ENCODE measurements around the gene MBOAT1.

Gene MBOAT1

DNA sequence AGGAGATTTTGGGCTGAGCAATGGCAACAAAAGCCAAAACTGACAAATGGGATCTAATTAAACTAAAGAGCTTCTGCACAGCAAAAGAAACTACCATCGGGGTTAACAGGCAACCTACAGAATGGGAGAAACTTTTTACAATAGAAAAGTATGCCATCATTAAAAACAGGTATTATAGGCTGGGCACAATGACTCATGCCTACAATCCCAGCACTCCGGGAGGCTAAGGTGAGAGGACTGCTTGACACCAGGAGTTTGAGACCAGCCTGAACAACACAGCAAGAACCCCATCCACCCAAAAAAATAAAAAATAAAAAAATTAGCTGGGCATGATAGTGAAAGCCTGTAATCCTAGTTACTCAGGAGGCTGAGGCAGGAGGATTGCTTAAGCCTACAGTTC is 55.4 kb downstream of the MBOAT1 start:
- no peak for TF ChIP-seq GATA2 (IDR thresholded peaks at IDR 0.05; ENCODE audit: low read depth, low read length)

DNA sequence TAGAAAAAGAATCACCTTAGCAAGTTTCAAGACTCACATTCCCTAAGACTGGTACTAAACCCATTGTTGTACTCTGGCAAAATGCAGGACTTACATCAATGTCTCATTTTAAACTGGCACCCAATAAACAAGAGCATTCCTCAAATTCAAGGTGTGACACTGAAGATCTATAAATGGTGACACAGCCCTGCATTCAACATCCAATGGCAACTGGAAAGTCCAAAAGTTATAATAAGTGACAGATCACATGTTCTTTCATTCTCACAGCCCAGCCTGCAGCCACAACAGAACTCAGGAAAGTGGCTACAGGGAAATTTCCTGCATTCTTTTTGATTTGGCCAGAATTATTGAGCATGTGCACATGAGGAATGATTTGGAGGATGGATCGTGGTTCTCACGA is 57.5 kb downstream of the MBOAT1 start:
- no peak for TF ChIP-seq GATA2 (IDR thresholded peaks at IDR 0.05; ENCODE audit: low read depth, low read length)
- no peak for TF ChIP-seq GATA3 (IDR thresholded peaks at IDR 0.05; ENCODE audit: low read depth, low read length)

GRCh38 chr6:20153194-20153593 is 59.1 kb downstream of the MBOAT1 start:
- TF ChIP-seq GATA3 (IDR thresholded peaks at IDR 0.05; ENCODE audit: low read depth, low read length), result no peak
- no peak for TF ChIP-seq GATA2 (IDR thresholded peaks at IDR 0.05; ENCODE audit: low read depth, low read length)

DNA sequence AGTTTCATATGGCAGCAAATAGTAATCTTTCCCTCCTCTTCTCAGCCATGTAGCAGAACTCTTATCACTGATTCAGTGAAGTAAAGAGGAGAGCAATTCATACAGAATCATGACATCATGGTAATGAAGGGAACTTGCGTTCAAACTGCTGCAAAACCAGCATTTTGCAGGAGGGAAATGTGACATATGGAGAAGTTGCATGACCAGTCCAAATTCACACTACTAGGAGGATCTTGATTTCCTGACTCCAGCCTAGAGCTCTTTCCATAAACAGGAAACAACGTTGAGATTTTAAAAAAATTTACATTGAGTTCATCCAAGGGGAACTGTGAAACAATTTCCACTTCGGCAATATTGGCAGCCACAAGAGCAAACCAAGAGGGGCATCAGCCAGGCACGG is 63.8 kb downstream of the MBOAT1 start:
- TF ChIP-seq GATA2 (IDR thresholded peaks at IDR 0.05; ENCODE audit: low read depth, low read length) (no peak), GATA3 (IDR thresholded peaks at IDR 0.05; ENCODE audit: low read depth, low read length) (no peak)

GRCh38 chr6:20147469-20147868 is 64.8 kb downstream of the MBOAT1 start:
- TF ChIP-seq GATA3 (IDR thresholded peaks at IDR 0.05; ENCODE audit: low read depth, low read length), result no peak
- TF ChIP-seq GATA2 (IDR thresholded peaks at IDR 0.05; ENCODE audit: low read depth, low read length), result no peak

- no peak for TF ChIP-seq GATA3 (IDR thresholded peaks at IDR 0.05; ENCODE audit: low read depth, low read length)
- no peak for TF ChIP-seq GATA2 (IDR thresholded peaks at IDR 0.05; ENCODE audit: low read depth, low read length)
Measured at GRCh38 chr6:20146291-20146690, 66.0 kb downstream of the MBOAT1 start.

- TF ChIP-seq GATA3 (IDR thresholded peaks at IDR 0.05; ENCODE audit: low read depth, low read length) (no peak), GATA2 (IDR thresholded peaks at IDR 0.05; ENCODE audit: low read depth, low read length) (no peak)
Measured at GRCh38 chr6:20142866-20143265, 69.4 kb downstream of the MBOAT1 start.

- TF ChIP-seq GATA3 (IDR thresholded peaks at IDR 0.05; ENCODE audit: low read depth, low read length) (no peak), GATA2 (IDR thresholded peaks at IDR 0.05; ENCODE audit: low read depth, low read length) (no peak)
Measured at GRCh38 chr6:20141931-20142330, 70.3 kb downstream of the MBOAT1 start.

GRCh38 chr6:20137837-20138236 is 74.4 kb downstream of the MBOAT1 start:
- TF ChIP-seq GATA3 (IDR thresholded peaks at IDR 0.05; ENCODE audit: low read depth, low read length) (no peak), GATA2 (IDR thresholded peaks at IDR 0.05; ENCODE audit: low read depth, low read length) (no peak)

DNA sequence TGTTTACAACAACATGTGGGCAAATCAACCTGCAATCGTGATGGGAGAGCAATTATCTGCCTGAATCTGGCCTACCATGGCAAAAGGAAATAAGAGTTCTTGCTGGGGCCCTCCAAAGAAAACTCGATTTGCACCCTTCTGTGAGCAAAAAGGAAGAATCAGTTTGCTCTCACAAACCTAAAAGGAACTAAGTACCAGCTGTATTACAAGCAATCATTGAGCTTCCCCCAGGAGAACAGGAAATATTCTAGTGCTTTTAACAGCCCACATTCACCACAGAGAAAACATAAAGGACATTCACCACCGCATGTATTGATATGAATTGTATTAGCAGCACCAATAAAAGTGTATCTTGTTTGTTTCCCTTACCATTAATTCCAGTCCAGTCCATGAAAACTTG is 75.0 kb downstream of the MBOAT1 start:
- TF ChIP-seq GATA3 (IDR thresholded peaks at IDR 0.05; ENCODE audit: low read depth, low read length) (no peak), GATA2 (IDR thresholded peaks at IDR 0.05; ENCODE audit: low read depth, low read length) (no peak)

GRCh38 chr6:20135677-20136268 is 76.5 kb downstream of the MBOAT1 start:
- TF ChIP-seq GATA2 (IDR thresholded peaks at IDR 0.05; ENCODE audit: low read depth, low read length) (no peak), GATA3 (IDR thresholded peaks at IDR 0.05; ENCODE audit: low read depth, low read length) (no peak)

- TF ChIP-seq GATA3 (IDR thresholded peaks at IDR 0.05; ENCODE audit: low read depth, low read length) (no peak), GATA2 (IDR thresholded peaks at IDR 0.05; ENCODE audit: low read depth, low read length) (no peak)
Measured at GRCh38 chr6:20134613-20135012, 77.7 kb downstream of the MBOAT1 start.

- TF ChIP-seq GATA3 (IDR thresholded peaks at IDR 0.05; ENCODE audit: low read depth, low read length) (no peak), GATA2 (IDR thresholded peaks at IDR 0.05; ENCODE audit: low read depth, low read length) (no peak)
Measured at GRCh38 chr6:20129290-20130088, 82.8 kb downstream of the MBOAT1 start.

GRCh38 chr6:20128018-20128417 is 84.3 kb downstream of the MBOAT1 start:
- TF ChIP-seq GATA2 (IDR thresholded peaks at IDR 0.05; ENCODE audit: low read depth, low read length) (no peak), GATA3 (IDR thresholded peaks at IDR 0.05; ENCODE audit: low read depth, low read length) (no peak)

Data from SH-SY5Y (cell line).